Epithelial cell of esophagus (primary cell): ENCODE measurements around the gene ESYT1.
A peak's percentile ranks its signal among the peaks of the same experiment; 100 is the strongest.

Experiments used
- DNase-seq: peaks from one replicate; pipeline ENCODE4 v3.0.0; 2010; ENCODE audit warnings: low read depth
- H3K4me3 ChIP-seq: 2 replicates; pipeline ENCODE4 v1.5.1; 2011; ENCODE audit warnings: mild to moderate bottlenecking, low read length, control low read depth
- TF ChIP-seq, protein P1 (sequence below): IDR thresholded peaks from 2 replicates; pipeline ENCODE4 v1.5.1; 2011; ENCODE audit warnings: low read depth, mild to moderate bottlenecking, low read length, control low read depth, inconsistent platforms; ENCODE audit not compliant: insufficient read depth; ENCODE audit errors: missing control alignments

Gene ESYT1

DNA sequence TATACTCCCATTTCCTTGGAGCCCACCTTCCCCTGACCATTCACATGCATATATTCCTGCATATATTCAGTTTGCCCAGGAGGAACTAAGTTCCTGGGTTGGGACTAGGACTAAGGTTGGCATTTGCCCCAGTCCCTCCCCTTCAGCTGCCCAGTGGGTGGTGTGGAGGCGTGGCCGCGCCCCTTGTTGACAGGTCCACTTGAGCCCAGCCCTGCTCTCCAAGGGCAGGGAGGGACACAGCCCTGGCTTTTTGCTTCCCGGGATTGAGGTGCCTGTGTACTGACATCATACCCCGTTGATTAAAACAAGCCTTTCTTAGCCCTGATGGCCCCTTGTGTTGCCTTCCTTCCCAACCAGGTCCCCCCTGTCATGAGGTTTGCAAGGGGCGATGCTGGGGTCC lies 40.8 kb upstream of the ESYT1 start:
- no peak overlapping the region for H3K4me3 ChIP-seq
- TF ChIP-seq, protein P1, sequence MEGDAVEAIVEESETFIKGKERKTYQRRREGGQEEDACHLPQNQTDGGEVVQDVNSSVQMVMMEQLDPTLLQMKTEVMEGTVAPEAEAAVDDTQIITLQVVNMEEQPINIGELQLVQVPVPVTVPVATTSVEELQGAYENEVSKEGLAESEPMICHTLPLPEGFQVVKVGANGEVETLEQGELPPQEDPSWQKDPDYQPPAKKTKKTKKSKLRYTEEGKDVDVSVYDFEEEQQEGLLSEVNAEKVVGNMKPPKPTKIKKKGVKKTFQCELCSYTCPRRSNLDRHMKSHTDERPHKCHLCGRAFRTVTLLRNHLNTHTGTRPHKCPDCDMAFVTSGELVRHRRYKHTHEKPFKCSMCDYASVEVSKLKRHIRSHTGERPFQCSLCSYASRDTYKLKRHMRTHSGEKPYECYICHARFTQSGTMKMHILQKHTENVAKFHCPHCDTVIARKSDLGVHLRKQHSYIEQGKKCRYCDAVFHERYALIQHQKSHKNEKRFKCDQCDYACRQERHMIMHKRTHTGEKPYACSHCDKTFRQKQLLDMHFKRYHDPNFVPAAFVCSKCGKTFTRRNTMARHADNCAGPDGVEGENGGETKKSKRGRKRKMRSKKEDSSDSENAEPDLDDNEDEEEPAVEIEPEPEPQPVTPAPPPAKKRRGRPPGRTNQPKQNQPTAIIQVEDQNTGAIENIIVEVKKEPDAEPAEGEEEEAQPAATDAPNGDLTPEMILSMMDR = no peak
- peak; percentile 20 for DNase-seq

DNA sequence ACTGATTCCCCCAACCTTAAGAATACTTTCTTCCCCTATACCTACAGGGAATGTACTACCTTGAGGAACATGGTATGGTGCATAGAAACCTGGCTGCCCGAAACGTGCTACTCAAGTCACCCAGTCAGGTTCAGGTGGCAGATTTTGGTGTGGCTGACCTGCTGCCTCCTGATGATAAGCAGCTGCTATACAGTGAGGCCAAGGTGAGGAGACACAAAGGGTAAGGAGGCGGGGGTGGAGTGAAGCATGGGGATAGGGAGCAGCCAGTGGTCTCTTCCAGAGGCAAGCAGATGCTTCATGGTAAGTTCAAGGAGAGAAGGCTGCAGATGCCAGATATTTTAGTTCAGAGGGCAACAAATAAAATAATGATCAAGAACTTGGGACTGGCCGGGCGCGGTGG lies 30.3 kb upstream of the ESYT1 start:
- no peak overlapping the region for H3K4me3 ChIP-seq
- DNase-seq = no peak
- TF ChIP-seq, protein P1 = no peak

DNA sequence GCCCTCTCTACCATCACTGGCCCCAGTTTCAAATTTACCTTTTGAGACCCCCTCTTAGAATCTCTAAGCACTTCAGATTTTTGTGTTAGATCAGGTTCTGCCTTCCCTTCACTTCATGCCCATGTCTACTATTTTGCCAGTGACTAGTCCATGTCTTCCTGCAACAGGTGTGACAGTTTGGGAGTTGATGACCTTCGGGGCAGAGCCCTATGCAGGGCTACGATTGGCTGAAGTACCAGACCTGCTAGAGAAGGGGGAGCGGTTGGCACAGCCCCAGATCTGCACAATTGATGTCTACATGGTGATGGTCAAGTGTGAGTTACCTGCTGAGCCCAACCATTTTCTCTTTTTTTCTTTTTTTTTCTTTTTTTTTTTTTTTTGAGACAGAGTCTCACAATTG lies 29.5 kb upstream of the ESYT1 start:
- no peak overlapping the region for H3K4me3 ChIP-seq
- TF ChIP-seq, protein P1 = no peak
- DNase-seq = no peak

DNA sequence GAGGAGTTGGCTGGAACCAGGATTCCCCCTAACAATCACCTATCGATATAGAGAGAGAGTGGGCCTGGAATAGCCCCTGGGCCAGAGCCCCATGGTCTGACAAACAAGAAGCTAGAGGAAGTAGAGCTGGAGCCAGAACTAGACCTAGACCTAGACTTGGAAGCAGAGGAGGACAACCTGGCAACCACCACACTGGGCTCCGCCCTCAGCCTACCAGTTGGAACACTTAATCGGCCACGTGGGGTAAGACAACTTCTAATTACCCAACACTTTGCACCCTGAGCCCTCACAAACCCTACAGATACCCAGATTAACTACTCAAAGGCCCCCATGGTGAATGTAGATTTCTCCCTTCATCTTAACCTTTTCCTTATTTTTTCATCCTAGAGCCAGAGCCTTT lies 28.3 kb upstream of the ESYT1 start:
- no peak for DNase-seq
- TF ChIP-seq, protein P1 = no peak
- H3K4me3 ChIP-seq = no peak overlapping the region

DNA sequence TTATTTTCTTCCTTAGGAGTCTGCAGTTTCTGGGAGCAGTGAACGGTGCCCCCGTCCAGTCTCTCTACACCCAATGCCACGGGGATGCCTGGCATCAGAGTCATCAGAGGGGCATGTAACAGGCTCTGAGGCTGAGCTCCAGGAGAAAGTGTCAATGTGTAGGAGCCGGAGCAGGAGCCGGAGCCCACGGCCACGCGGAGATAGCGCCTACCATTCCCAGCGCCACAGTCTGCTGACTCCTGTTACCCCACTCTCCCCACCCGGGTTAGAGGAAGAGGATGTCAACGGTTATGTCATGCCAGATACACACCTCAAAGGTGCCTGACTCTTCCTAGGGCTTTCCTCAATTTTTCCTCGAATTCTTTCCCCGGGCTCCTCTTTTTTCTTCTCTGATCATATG lies 27.0 kb upstream of the ESYT1 start:
- DNase-seq = no peak
- H3K4me3 ChIP-seq = no peak overlapping the region
- TF ChIP-seq, protein P1 = no peak

DNA sequence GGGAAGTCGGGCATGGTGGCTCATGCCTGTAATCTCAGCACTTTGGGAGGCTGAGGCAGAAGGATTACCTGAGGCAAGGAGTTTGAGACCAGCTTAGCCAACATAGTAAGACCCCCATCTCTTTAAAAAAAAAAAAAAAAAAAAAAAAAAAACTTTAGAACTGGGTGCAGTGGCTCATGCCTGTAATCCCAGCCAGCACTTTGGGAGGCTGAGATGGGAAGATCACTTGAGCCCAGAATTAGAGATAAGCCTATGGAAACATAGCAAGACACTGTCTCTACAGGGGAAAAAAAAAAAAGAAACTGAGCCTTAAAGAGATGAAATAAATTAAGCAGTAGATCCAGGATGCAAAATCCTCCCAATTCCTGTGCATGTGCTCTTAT lies 25.4 kb upstream of the ESYT1 start:
- DNase-seq = no peak
- TF ChIP-seq, protein P1 = no peak
- no peak overlapping the region for H3K4me3 ChIP-seq

DNA sequence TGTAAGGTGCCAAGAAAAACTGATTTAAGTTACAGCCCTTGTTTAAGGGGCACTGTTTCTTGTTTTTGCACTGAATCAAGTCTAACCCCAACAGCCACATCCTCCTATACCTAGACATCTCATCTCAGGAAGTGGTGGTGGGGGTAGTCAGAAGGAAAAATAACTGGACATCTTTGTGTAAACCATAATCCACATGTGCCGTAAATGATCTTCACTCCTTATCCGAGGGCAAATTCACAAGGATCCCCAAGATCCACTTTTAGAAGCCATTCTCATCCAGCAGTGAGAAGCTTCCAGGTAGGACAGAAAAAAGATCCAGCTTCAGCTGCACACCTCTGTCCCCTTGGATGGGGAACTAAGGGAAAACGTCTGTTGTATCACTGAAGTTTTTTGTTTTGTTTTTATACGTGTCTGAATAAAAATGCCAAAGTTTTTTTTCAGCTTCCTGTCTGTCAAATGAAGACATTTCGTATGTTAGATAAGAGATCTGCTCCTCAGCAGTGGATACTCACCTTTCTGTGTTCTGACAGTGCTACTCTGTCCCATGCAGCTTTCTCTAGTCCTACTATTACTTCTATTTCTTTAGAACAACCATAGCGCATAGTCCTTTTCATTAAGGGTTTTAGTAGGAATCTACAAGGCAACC lies 24.9 kb upstream of the ESYT1 start:
- no peak for DNase-seq
- H3K4me3 ChIP-seq = peak overlapping the region; percentile 91
- TF ChIP-seq, protein P1 = no peak
